OCI-LY7 (cell line): ENCODE data around the gene KRT23. TPM values are rescaled to one million over a fixed set of nuclear protein-coding genes. Genes with fewer than 3 reads are reported as not detected.

ENCODE experiments used
- BruUV-seq: library from RNA; stranded (reverse); fragments of 400-500 nt; replicated peaks from 2 replicates; lab custom pipeline; 2021; lab: Mats Ljungman, UMichigan
- CTCF ChIA-PET: fragments of 300-600 bp; sonication (Branson Sonifier 250); formaldehyde crosslinking; loops from one replicate; lab custom pipeline; 2022; ENCODE audit warnings: antibody characterized with exemption; ENCODE audit not compliant: unreplicated experiment; lab: Charles Lee
- POLR2A ChIA-PET: fragments of 300-600 bp; sonication (Branson Sonifier 250); formaldehyde crosslinking; loops from one replicate; lab custom pipeline; 2022; ENCODE audit warnings: antibody characterized with exemption; lab: Charles Lee
- DNase-seq: peaks from one replicate; pipeline ENCODE4 v3.0.0-alpha.2; 2015; ENCODE audit warnings: low spot score
- H2AFZ ChIP-seq: fragments of 200-600 bp; sonication (generic), shearing (Covaris generic); 2 replicates; pipeline ENCODE4 v1.6.1; 2014; ENCODE audit warnings: mild to moderate bottlenecking, antibody characterized with exemption, low read length, moderate library complexity
- H3K27ac ChIP-seq: fragments of 200-600 bp; sonication (generic); 2 replicates; pipeline ENCODE4 v1.5.1; 2014; ENCODE audit warnings: mixed run types, low read depth, mild to moderate bottlenecking, moderate library complexity, low read length, inconsistent platforms; ENCODE audit not compliant: poor library complexity, severe bottlenecking
- H3K36me3 ChIP-seq: fragments of 200-600 bp; sonication (generic); 2 replicates; pipeline ENCODE4 v1.6.1; 2014; ENCODE audit warnings: mild to moderate bottlenecking, antibody characterized with exemption, low read length, moderate library complexity, mixed read lengths; ENCODE audit not compliant: insufficient read depth
- H3K4me1 ChIP-seq: fragments of 200-600 bp; sonication (generic); 2 replicates; pipeline ENCODE4 v1.5.1; 2014; ENCODE audit warnings: mild to moderate bottlenecking, low read length; ENCODE audit not compliant: insufficient read depth, poor library complexity, severe bottlenecking
- H3K4me2 ChIP-seq: fragments of 200-600 bp; sonication (generic); 2 replicates; pipeline ENCODE4 v1.6.1; 2014; ENCODE audit warnings: mild to moderate bottlenecking, low read length
- H3K4me3 ChIP-seq: fragments of 200-600 bp; sonication (generic); 2 replicates; pipeline ENCODE4 v1.5.1; 2014; ENCODE audit warnings: mild to moderate bottlenecking, low read depth, low read length; ENCODE audit not compliant: poor library complexity, severe bottlenecking
- H3K79me2 ChIP-seq: fragments of 200-600 bp; sonication (generic); 2 replicates; pipeline ENCODE4 v1.6.1; 2016; ENCODE audit warnings: low read depth, mild to moderate bottlenecking, low read length, moderate library complexity, mixed read lengths; ENCODE audit not compliant: insufficient read depth
- H3K9me2 ChIP-seq: fragments of 200-600 bp; sonication (generic); 2 replicates; pipeline ENCODE4 v1.6.1; 2016; ENCODE audit warnings: mild to moderate bottlenecking, low read length, mixed read lengths; ENCODE audit not compliant: insufficient read depth
- H3K9me3 ChIP-seq: fragments of 200-600 bp; sonication (generic); 2 replicates; pipeline ENCODE4 v1.6.1; 2014; ENCODE audit warnings: mild to moderate bottlenecking, mixed run types, low read length, mixed read lengths
- H4K20me1 ChIP-seq: fragments of 200-600 bp; sonication (generic); 2 replicates; pipeline ENCODE4 v1.6.1; 2014; ENCODE audit warnings: mild to moderate bottlenecking, antibody characterized with exemption, low read length, moderate library complexity, mixed read lengths; ENCODE audit not compliant: insufficient read depth
- CTCF ChIP-seq: fragments of 200-600 bp; sonication (generic); conservative IDR thresholded peaks from 2 replicates; pipeline ENCODE4 v1.5.1; 2014; ENCODE audit warnings: mild to moderate bottlenecking, antibody characterized with exemption, low read length, moderate library complexity, mixed read lengths
- EZH2phosphoT487 ChIP-seq: fragments of 200-600 bp; sonication (generic); IDR thresholded peaks from 2 replicates; pipeline ENCODE4 v1.6.1; 2018; ENCODE audit warnings: low read depth, borderline replicate concordance, mild to moderate bottlenecking, mixed run types, antibody characterized with exemption, low read length, moderate library complexity, mixed read lengths
- intact Hi-C: fragments of 100-400 bp; cut with micrococcal nuclease; formaldehyde crosslinking; loops from one replicate; pipeline ENCODE4 v1.10.0; 2022; ENCODE audit not compliant: unreplicated experiment
- total RNA-seq, 2 experiments: library from RNA; depleted of rRNA in 1 of 2; stranded (reverse); fragments of >200 nt in 1 of 2; shearing (Covaris generic) in 1 of 2; gene quantifications; 2 replicates each; pipeline ENCODE4 v1.2.3, GENCODE V29; 2014 to 2022

KRT23 gene
- total RNA-seq, 2 experiments from 2014 or later: not detected

GRCh38 chr17:40901981-40902474, 35.4 kb downstream of the KRT23 start:
- no peaks in the 10 kb centered on the region for H4K20me1 ChIP-seq
- BruUV-seq: no TSS peak
- H2AFZ ChIP-seq: no peak overlapping the region
- intact Hi-C loops: no loop called here
- no peaks in the 10 kb centered on the region for H3K4me1 ChIP-seq
- H3K9me3 ChIP-seq: no peaks in the 10 kb centered on the region
- TF ChIP-seq CTCF (no peak), EZH2phosphoT487 (no peak)
- H3K9me2 ChIP-seq: no peaks in the 10 kb centered on the region
- ChIA-PET CTCF (no interaction called here), POLR2A (interaction anchor here (1.0 kb wide), 1 partner anchor 787 kb away, joined by 4 read pairs; the partner anchor contains the start of gene EIF1)
- no peaks in the 10 kb centered on the region for H3K79me2 ChIP-seq
- DNase-seq: no peak
- H3K36me3 ChIP-seq: no peaks in the 10 kb centered on the region
- H3K27ac ChIP-seq: no peak overlapping the region
- no peak overlapping the region for H3K4me2 ChIP-seq
- no peak overlapping the region for H3K4me3 ChIP-seq

GRCh38 chr17:40900809-40901356, 36.6 kb downstream of the KRT23 start:
- H2AFZ ChIP-seq: no peak overlapping the region
- POLR2A ChIA-PET: interaction anchor here (1.0 kb wide), 1 partner anchor 788 kb away, joined by 4 read pairs; the partner anchor contains the start of gene EIF1

More at GRCh38 chr17:40900809-40901356, 36.6 kb downstream of the KRT23 start:
- CTCF ChIA-PET: no interaction called here
- Histone ChIP-seq H3K4me1 (no peaks in the 10 kb centered on the region), H4K20me1 (no peaks in the 10 kb centered on the region), H3K9me3 (no peaks in the 10 kb centered on the region), H3K27ac (no peak overlapping the region), H3K36me3 (no peaks in the 10 kb centered on the region), H3K4me2 (no peak overlapping the region), H3K79me2 (no peaks in the 10 kb centered on the region), H3K9me2 (no peaks in the 10 kb centered on the region), H3K4me3 (no peak overlapping the region)
- no peak for DNase-seq
- intact Hi-C loops: no loop called here
- BruUV-seq: no TSS peak
- no peak for TF ChIP-seq CTCF
- TF ChIP-seq EZH2phosphoT487: no peak
